ENCODE results near the gene SEC23B. TPM values are rescaled to one million over a fixed set of nuclear protein-coding genes. Genes with fewer than 3 reads are reported as not detected.
A peak's percentile ranks its signal among the peaks of the same experiment; 100 is the strongest.
"Not testable (repeated sequence)": the region's sequence is repeated elsewhere in the genome, so short reads cannot be mapped to it uniquely, and the experiment has no call there.

Gene SEC23B
- total RNA-seq, 1 experiment from 2014 or later: 133 TPM

GRCh38 chr20:18523066-18523465 is 15.3 kb downstream of the SEC23B start:
- no peak for DNase-seq (ENCODE audit: extremely low read depth, low read depth)

GRCh38 chr20:18524646-18525045 is 16.9 kb downstream of the SEC23B start:
- no peak for DNase-seq (ENCODE audit: extremely low read depth, low read depth)

GRCh38 chr20:18526761-18527160 is 19.0 kb downstream of the SEC23B start:
- DNase-seq (ENCODE audit: extremely low read depth, low read depth): not testable (repeated sequence)

- no peak for DNase-seq (ENCODE audit: extremely low read depth, low read depth)
Measured at GRCh38 chr20:18527339-18527738, 19.6 kb downstream of the SEC23B start.

- no peak for DNase-seq (ENCODE audit: extremely low read depth, low read depth)
Measured at GRCh38 chr20:18527836-18528235, 20.1 kb downstream of the SEC23B start.

- DNase-seq (ENCODE audit: extremely low read depth, low read depth): no peak
Measured at GRCh38 chr20:18529041-18529440, 21.3 kb downstream of the SEC23B start.

- DNase-seq (ENCODE audit: extremely low read depth, low read depth): no peak
Measured at GRCh38 chr20:18532626-18533025, 24.9 kb downstream of the SEC23B start.

- DNase-seq (ENCODE audit: extremely low read depth, low read depth): no peak
Measured at GRCh38 chr20:18533491-18533890, 25.8 kb downstream of the SEC23B start.

GRCh38 chr20:18533978-18534644 is 26.4 kb downstream of the SEC23B start:
- no peak for DNase-seq (ENCODE audit: extremely low read depth, low read depth)

- no peak for DNase-seq (ENCODE audit: extremely low read depth, low read depth)
Measured at GRCh38 chr20:18537651-18538050, 29.9 kb downstream of the SEC23B start.

- no peak for DNase-seq (ENCODE audit: extremely low read depth, low read depth)
Measured at GRCh38 chr20:18541741-18542140, 34.0 kb downstream of the SEC23B start.

- DNase-seq (ENCODE audit: extremely low read depth, low read depth): no peak
Measured at GRCh38 chr20:18543216-18543615, 35.5 kb downstream of the SEC23B start.

- DNase-seq (ENCODE audit: extremely low read depth, low read depth): no peak
Measured at GRCh38 chr20:18543932-18544331, 36.2 kb downstream of the SEC23B start.

- no peak for DNase-seq (ENCODE audit: extremely low read depth, low read depth)
Measured at GRCh38 chr20:18545566-18545965, 37.8 kb downstream of the SEC23B start.

- no peak for DNase-seq (ENCODE audit: extremely low read depth, low read depth)
Measured at GRCh38 chr20:18548465-18548864, 40.7 kb downstream of the SEC23B start.

GRCh38 chr20:18553746-18554145 is 46.0 kb downstream of the SEC23B start:
- no peak for DNase-seq (ENCODE audit: extremely low read depth, low read depth)

- peak; percentile 83 for DNase-seq (ENCODE audit: extremely low read depth, low read depth)
Measured at GRCh38 chr20:18566892-18567738, 59.4 kb downstream of the SEC23B start, which contains the start of gene SMIM26. Gene SMIM26, plus strand, starts transcription at chr20:18567432. Its CDS starts 47 bp downstream, at chr20:18567479.

- DNase-seq (ENCODE audit: extremely low read depth, low read depth): no peak
Measured at GRCh38 chr20:18567739-18568091, 60.0 kb downstream of the SEC23B start.

GRCh38 chr20:18571009-18571408 is 63.3 kb downstream of the SEC23B start:
- DNase-seq (ENCODE audit: extremely low read depth, low read depth): no peak

- DNase-seq (ENCODE audit: extremely low read depth, low read depth): no peak
Measured at GRCh38 chr20:18571578-18571977, 63.8 kb downstream of the SEC23B start.

- no peak for DNase-seq (ENCODE audit: extremely low read depth, low read depth)
Measured at GRCh38 chr20:18577942-18578341, 70.2 kb downstream of the SEC23B start.

GRCh38 chr20:18578581-18578980 is 70.8 kb downstream of the SEC23B start:
- DNase-seq (ENCODE audit: extremely low read depth, low read depth): no peak

Data from NCI-H460 (cell line).